GM18499 (cell line): ENCODE data around the gene MCFD2.
"Not testable (repeated sequence)": the region's sequence is repeated elsewhere in the genome, so short reads cannot be mapped to it uniquely, and the experiment has no call there.

Source experiments
- ATAC-seq: cut with Tn5 transposase; IDR thresholded peaks from one replicate; pipeline ENCODE4 v1.9.1; 2021; ENCODE audit warnings: moderate number of reproducible peaks; ENCODE audit not compliant: insufficient read depth, unreplicated experiment

Gene MCFD2

GRCh38 chr2:46875962-46876689 is 39.5 kb downstream of the MCFD2 start:
- ATAC-seq = not testable (repeated sequence)

DNA sequence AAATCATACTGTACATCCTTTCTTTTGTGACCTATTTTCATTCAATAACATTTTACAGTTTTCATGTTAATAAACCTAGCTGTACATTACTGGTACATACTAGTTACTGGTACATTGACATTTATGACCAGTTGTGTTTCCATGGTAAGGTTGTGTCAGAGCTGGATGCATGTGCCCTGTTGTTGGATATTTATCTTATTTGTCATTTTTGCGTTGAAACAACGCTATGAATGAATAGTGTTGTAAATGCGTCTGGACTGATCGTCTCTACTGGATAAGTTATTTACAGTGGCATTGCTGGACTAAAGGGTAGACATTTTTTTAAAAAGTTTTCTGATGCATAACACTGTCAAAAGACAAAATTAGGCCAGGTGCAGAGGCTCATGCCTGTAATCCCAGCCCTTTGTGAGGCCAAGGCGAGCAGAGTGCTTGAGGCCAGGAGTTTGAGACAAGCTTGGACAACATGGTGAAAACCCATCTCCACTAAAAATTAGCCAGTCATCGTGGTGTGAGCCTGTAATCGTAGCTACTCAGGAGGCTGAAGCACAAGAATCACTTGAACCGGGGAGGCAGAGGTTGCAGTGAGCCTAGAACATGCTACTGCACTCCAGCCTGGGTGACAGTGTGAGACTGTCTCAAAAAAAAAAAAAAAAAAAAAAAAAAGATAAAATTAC is 40.2 kb downstream of the MCFD2 start:
- ATAC-seq = no peak

- no peak for ATAC-seq
These were observed 41.2 kb downstream of the MCFD2 start for GRCh38 chr2:46874236-46874929.

DNA sequence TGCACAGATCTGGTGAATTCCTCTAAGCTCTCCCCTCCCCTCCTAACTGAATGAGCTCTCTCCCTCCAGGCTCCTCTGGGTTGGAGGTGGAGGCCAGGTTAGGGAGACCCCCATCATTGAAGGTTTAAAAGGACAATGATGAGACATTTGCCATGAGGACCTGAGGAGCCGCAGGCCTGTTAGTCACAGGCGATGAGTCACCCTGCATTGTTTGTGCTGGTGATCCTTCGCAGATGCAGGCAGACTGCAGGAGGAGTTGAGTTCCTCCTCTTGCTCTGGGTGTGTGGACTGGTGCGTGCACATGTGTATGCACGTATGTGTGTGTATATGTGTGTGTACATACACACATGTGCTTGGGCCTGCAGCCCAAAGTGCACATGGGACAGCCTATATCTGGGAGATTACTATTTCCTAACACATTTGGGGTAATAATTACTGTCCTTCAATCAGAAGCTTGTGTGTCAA is 42.0 kb downstream of the MCFD2 start:
- ATAC-seq = no peak

- no peak for ATAC-seq
These were observed 42.6 kb downstream of the MCFD2 start for GRCh38 chr2:46872902-46873603.

- ATAC-seq = no peak
These were observed 43.6 kb downstream of the MCFD2 start for GRCh38 chr2:46871976-46872381.

DNA sequence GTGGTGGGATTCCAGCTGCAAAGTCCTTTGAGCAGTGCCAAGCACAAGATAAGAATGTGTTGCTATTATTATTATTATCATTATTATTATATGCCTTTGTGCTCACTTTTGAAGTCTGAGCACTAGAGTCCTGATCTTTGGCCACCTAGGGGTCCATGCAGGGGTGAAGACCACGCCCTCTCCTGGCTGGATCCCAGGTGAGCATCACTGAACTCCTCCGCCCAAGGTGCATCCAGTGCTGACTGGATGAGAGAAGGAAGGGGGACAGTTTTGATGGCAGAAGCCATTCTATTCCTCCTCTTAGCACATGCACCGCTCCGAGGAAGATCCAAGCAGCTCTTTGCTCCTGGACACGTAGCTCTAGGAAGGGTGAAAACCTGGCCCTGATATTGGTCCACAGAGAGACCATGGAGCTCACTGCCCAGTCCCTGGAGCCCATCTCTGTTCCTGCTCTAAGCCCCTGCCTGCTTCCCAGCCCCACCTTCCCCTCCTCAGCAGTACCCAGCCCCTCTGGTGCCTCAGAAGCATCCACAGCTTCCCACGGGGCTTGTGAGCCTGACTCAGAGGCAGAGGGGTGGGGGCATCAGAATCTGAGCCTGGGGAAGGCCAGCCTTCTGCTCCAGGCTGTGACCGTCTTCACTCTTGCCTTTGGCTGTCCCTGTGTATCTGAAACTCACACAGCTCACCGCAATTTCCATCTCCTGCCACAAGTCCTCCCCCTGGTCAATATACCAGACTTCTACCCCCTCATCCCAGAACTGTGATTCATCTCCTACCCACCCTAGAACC is 45.4 kb downstream of the MCFD2 start:
- ATAC-seq = no peak

DNA sequence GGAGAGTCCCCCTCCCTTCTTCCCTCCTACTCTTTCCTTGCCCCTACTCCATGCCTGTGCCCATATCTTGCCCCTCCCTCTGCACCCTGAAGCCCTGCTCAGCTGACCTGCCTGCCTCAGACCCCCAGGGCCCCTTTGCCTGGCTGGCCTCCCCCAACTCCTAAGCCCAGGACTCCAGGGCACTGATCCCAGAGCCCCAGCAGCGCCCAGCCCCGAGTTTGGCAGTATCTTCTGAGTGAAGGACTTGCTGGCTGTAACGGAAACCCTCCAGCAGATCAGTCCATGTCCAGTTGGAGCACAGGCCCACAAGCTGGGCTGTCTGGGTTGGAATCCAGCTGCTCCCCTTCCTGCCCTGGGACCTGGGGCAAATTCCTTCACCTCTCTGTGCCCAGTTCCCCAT is 46.0 kb downstream of the MCFD2 start:
- no peak for ATAC-seq

DNA sequence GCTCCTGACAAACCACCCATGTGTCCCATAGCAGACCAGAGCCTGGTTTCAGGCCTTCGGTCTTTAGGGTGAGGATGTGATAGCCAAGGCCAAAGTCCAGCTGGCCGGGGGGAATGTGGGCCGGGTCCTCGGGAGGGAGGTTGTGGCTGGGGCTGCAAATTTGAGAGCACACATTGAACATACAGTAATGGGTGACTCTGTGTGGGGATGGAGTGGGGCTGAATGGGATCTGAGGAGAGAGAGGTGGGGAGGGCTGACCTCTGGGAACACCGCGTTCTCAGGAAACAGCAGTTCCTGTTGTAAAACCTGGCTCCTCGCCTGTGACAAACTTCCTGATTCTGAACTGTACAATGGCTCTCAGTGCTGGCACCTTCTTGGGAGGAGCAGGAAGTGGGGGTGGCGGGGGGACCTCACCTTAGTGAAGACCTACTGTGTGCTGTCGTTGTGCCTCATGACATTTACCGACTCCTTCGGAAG is 48.8 kb downstream of the MCFD2 start:
- ATAC-seq = no peak

GRCh38 chr2:46865181-46865970 is 50.2 kb downstream of the MCFD2 start:
- ATAC-seq = no peak

- ATAC-seq = no peak
These were observed 51.7 kb downstream of the MCFD2 start for GRCh38 chr2:46863882-46864281.

- ATAC-seq = no peak
These were observed 53.1 kb downstream of the MCFD2 start for GRCh38 chr2:46862514-46862913.

DNA sequence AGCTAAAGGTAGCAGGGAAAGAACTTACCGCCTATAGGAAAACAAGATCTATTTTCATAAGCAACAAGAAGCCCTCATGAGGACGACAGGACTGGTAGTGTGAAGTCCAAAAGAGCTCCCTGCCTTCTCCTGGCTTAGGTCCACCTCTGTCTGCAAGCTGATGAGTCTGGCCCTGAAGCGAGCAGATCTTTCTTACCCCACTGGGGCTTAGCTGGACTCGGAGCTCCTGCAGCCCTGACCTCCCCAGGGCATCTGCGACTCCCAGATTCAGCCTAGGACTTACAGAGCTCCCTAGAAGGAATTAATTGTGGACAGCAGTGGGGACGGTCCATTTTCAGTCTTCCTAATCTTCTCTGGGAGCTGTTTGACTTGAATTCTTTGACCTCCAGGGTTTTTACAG is 53.7 kb downstream of the MCFD2 start:
- no peak for ATAC-seq

DNA sequence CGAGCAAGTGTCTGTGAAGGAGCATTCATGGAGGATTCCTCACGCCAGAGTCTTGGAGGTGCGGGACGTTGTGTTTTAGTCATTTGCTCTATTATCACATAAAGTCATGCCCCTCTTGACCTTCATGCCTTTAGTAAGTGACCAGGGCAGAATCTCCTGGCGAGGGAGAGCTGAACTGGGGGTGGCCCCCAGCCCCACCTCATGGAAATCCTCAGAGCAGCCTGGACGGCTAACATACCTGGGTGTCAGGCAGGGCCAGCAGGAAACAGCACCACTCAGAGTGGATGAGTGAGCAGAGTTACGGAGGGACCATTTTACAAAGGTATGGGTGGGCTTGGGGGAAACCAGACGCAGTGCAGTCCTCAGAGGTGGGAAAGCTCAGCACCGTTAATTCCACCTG is 56.1 kb downstream of the MCFD2 start:
- no peak for ATAC-seq

GRCh38 chr2:46858702-46859090 is 56.9 kb downstream of the MCFD2 start:
- ATAC-seq = no peak

- ATAC-seq = no peak
These were observed 57.5 kb downstream of the MCFD2 start for GRCh38 chr2:46857871-46858701.

GRCh38 chr2:46856336-46856735 is 59.3 kb downstream of the MCFD2 start:
- no peak for ATAC-seq

GRCh38 chr2:46855805-46856204 is 59.8 kb downstream of the MCFD2 start:
- ATAC-seq = no peak
